Left ventricle myocardium inferior (tissue), 1 donor: ENCODE measurements around the gene SHROOM1. TPM values are rescaled to one million over a fixed set of nuclear protein-coding genes. Genes with fewer than 3 reads are reported as not detected.

Source experiments
- DNase-seq: peaks from one replicate; pipeline ENCODE4 v3.0.0-alpha.2; 2020
- H3K27ac ChIP-seq: fragments of 200-600 bp; replicated peaks from 2 replicates; pipeline ENCODE4 v1.8.0; 2021
- H3K27me3 ChIP-seq: fragments of 200-600 bp; 2 replicates; pipeline ENCODE4 v1.8.0; 2021; ENCODE audit warnings: low read depth
- H3K36me3 ChIP-seq: fragments of 200-600 bp; 2 replicates; pipeline ENCODE4 v1.8.0; 2021
- H3K4me1 ChIP-seq: fragments of 200-600 bp; 2 replicates; pipeline ENCODE4 v1.8.0; 2021
- H3K4me3 ChIP-seq: fragments of 200-600 bp; 2 replicates; pipeline ENCODE4 v1.8.0; 2021; ENCODE audit warnings: mild to moderate bottlenecking, moderate library complexity
- H3K9me3 ChIP-seq: fragments of 200-600 bp; replicated peaks from 2 replicates; pipeline ENCODE4 v1.8.0; 2021
- intact Hi-C: fragments of 100-400 bp; cut with micrococcal nuclease; formaldehyde crosslinking; loops from one replicate; pipeline ENCODE4 v1.11.0; 2022
- total RNA-seq: library from RNA; stranded (reverse); fragmentation: NEBNext Ultra II Directional; extraction: Animal tissue kit (Norgen Biotek cat#: 25700); gene quantifications from one replicate; pipeline ENCODE4 v1.2.1, GENCODE V29; 2021
- TF ChIP-seq, protein P1 (sequence below): fragments of 200-600 bp; IDR thresholded peaks from 2 replicates; pipeline ENCODE4 v1.8.0; 2021; ENCODE audit warnings: antibody characterized with exemption, mild to moderate bottlenecking, borderline replicate concordance
- donor health status: DM: no; HTN: yes; CAD: no; lungs with severe emphysema.

SHROOM1 gene
- total RNA-seq, 1 donor from 2014 or later = 4.9 TPM

DNA sequence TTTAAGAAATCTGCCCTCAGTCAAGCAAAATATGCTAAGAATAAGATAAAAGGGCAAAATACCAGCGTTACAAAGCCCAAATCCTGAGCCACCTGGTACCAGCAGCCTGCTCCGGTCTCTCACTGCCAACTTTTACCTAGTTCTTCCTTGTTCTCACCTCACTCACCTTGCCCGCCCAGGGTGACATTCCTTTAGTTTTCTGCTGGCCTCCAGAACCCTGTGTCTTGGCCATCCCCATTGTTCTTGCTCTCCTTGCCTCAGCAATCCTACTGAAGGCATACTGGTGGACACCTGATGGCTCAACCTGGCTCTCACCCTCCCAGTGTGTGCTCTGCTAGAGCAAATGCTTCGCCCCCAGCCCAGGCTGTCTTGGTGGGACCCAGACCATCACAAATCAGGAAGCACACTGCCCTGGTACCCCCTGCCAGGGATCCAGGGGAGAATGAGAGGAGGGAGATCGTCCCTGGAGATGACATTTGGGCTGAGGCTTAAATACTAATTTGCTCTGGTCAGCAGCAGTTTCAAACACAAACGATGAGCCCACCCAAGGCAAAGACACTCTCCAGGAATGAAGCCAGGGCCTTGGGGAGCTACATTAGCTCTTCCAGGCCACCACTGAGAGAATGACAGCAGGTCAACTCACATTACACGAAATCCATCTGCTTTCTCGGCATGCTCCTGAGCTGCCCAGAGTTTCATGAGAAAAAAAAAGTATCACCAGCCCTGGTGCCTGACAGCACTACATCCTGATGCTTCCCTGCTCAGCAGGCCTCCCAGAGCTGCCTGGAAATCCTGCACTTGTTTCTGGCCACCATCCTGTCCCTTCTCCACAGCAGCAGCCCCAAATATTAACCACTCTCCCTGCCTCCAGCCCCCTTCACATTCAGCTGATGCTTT lies 41.2 kb downstream of the SHROOM1 start:
- Histone ChIP-seq H3K4me1 (no peaks in the 10 kb centered on the region), H3K9me3 (no peaks in the 10 kb centered on the region), H3K36me3 (no peaks in the 10 kb centered on the region), H3K27me3 (peaks cover 8% of the 10 kb centered on the region), H3K4me3 (no peak overlapping the region), H3K27ac (no peak overlapping the region)
- intact Hi-C loops = no loop called here
- TF ChIP-seq, protein P1, sequence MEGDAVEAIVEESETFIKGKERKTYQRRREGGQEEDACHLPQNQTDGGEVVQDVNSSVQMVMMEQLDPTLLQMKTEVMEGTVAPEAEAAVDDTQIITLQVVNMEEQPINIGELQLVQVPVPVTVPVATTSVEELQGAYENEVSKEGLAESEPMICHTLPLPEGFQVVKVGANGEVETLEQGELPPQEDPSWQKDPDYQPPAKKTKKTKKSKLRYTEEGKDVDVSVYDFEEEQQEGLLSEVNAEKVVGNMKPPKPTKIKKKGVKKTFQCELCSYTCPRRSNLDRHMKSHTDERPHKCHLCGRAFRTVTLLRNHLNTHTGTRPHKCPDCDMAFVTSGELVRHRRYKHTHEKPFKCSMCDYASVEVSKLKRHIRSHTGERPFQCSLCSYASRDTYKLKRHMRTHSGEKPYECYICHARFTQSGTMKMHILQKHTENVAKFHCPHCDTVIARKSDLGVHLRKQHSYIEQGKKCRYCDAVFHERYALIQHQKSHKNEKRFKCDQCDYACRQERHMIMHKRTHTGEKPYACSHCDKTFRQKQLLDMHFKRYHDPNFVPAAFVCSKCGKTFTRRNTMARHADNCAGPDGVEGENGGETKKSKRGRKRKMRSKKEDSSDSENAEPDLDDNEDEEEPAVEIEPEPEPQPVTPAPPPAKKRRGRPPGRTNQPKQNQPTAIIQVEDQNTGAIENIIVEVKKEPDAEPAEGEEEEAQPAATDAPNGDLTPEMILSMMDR = no peak
- DNase-seq = no peak

DNA sequence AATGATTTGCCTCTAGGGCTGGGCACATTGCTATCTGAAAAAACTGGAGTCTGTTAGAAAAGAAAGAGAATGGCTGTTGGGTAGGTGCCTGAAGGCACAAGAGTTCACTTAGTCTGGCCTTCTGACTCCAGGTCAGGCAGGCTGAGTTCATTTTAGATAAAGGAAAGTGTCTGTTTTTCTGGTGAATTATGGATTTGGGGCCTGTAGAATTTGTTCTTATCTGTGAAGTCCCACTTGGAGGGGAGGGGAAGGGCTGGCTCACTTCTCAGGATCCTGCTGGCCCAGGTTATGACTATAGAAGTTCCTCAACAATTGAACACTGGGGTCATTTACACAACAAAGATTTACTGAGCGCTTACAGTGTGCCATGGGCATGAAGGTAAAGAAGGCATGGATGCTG lies 41.9 kb downstream of the SHROOM1 start:
- no peak overlapping the region for H3K4me3 ChIP-seq
- H3K27me3 ChIP-seq = peaks cover 8% of the 10 kb centered on the region
- no peak overlapping the region for H3K27ac ChIP-seq
- TF ChIP-seq, protein P1 = no peak
- no peaks in the 10 kb centered on the region for H3K9me3 ChIP-seq
- intact Hi-C loops = no loop called here
- DNase-seq = no peak
- no peaks in the 10 kb centered on the region for H3K36me3 ChIP-seq
- H3K4me1 ChIP-seq = no peaks in the 10 kb centered on the region

DNA sequence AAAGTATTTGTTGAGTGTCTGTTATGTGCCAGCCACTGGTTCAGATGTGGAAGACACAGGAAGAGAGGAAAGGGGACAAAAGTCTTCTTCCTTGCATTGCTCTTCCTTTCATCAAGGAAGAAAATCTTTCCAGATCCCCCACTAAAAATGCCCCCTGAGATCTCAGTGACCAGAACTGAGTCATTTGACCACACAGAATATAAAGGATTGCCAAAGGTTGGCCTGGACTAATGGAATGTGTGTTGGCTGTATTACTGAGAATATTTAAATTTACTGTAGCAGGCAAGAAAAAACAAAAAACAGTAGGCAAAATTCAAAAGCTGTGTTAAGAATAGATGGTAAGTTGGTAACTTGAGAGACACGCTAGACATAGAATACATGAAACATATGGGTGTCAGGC lies 43.4 kb downstream of the SHROOM1 start:
- TF ChIP-seq, protein P1 = no peak
- no peaks in the 10 kb centered on the region for H3K4me1 ChIP-seq
- no peaks in the 10 kb centered on the region for H3K36me3 ChIP-seq
- no peak overlapping the region for H3K4me3 ChIP-seq
- H3K9me3 ChIP-seq = no peaks in the 10 kb centered on the region
- H3K27me3 ChIP-seq = no peaks in the 10 kb centered on the region
- DNase-seq = no peak
- intact Hi-C loops = no loop called here
- no peak overlapping the region for H3K27ac ChIP-seq

GRCh38 chr5:132785864-132786263 lies 44.6 kb downstream of the SHROOM1 start:
- H3K27ac ChIP-seq = no peak overlapping the region
- H3K4me1 ChIP-seq = no peaks in the 10 kb centered on the region
- DNase-seq = no peak
- no peaks in the 10 kb centered on the region for H3K36me3 ChIP-seq
- TF ChIP-seq, protein P1 = no peak
- no peaks in the 10 kb centered on the region for H3K9me3 ChIP-seq
- intact Hi-C loops = no loop called here
- H3K27me3 ChIP-seq = no peaks in the 10 kb centered on the region
- H3K4me3 ChIP-seq = no peak overlapping the region

GRCh38 chr5:132785365-132785764 lies 45.1 kb downstream of the SHROOM1 start:
- no peaks in the 10 kb centered on the region for H3K9me3 ChIP-seq
- DNase-seq = no peak
- no peaks in the 10 kb centered on the region for H3K4me1 ChIP-seq
- H3K4me3 ChIP-seq = no peak overlapping the region
- TF ChIP-seq, protein P1 = no peak
- intact Hi-C loops = no loop called here
- H3K27me3 ChIP-seq = no peaks in the 10 kb centered on the region
- no peak overlapping the region for H3K27ac ChIP-seq
- H3K36me3 ChIP-seq = no peaks in the 10 kb centered on the region
